Uterus (tissue), 4 donors: ENCODE measurements around the gene ASB6. TPM values are rescaled to one million over a fixed set of nuclear protein-coding genes. Genes with fewer than 3 reads are reported as not detected.

Experiments
- DNase-seq, 2 donors: peaks; one replicate each; pipeline ENCODE4 v3.0.0-alpha.2; 2019 to 2020
- H3K27ac ChIP-seq, 2 donors: fragments of 200-600 bp; sonication (generic); 1 replicate in 1 of 2; 2 replicates in 1 of 2; pipeline ENCODE4 v1.5.1; 2016 to 2018
- H3K27me3 ChIP-seq, 2 donors: fragments of 200-600 bp; sonication (generic); one replicate each; pipeline ENCODE4 v1.5.1; 2018 to 2019; ENCODE audit warnings: control low read depth in 1 of 2
- H3K36me3 ChIP-seq, 2 donors: fragments of 200-600 bp; sonication (generic); one replicate each; pipeline ENCODE4 v1.5.1; 2019; ENCODE audit warnings: control low read depth in 1 of 2
- H3K4me1 ChIP-seq, 2 donors: fragments of 200-600 bp; sonication (generic); one replicate each; pipeline ENCODE4 v1.5.1; 2018 to 2019; ENCODE audit warnings: control low read depth in 1 of 2
- H3K4me3 ChIP-seq, 2 donors: fragments of 200-600 bp; sonication (generic); 1 replicate in 1 of 2; 2 replicates in 1 of 2; pipeline ENCODE4 v1.5.1; 2018 to 2019; ENCODE audit warnings: mild to moderate bottlenecking in 1 of 2
- H3K9me3 ChIP-seq, 2 donors: fragments of 200-600 bp; sonication (generic); one replicate each; pipeline ENCODE4 v1.5.1; 2019; ENCODE audit warnings: control low read depth in 1 of 2
- CTCF ChIP-seq, 4 experiments: fragments of 200-600 bp in 2 of 4; fragments of 450-650 bp in 2 of 4; sonication (generic) in 2 of 4; IDR thresholded peaks; one replicate each; pipeline ENCODE4 v1.5.1; 2016 to 2019; ENCODE audit warnings: antibody characterized with exemption in 4 of 4, mild to moderate bottlenecking in 2 of 4, moderate library complexity in 1 of 4
- POLR2A ChIP-seq, 2 donors: fragments of 450-650 bp; IDR thresholded peaks; one replicate each; pipeline ENCODE4 v1.6.1; 2016; ENCODE audit warnings: antibody characterized with exemption in 2 of 2, mild to moderate bottlenecking in 1 of 2, moderate library complexity in 1 of 2
- intact Hi-C: fragments of 100-400 bp; cut with DNase I; formaldehyde crosslinking; loops from one replicate; pipeline ENCODE4 v1.15.1; 2023; ENCODE audit warnings: low total_unique reads
- total RNA-seq, 4 donors: library from RNA; depleted of rRNA in 3 of 4; stranded (reverse); fragments of >200 nt in 3 of 4; gene quantifications; one replicate each; pipeline versions ENCODE4 v1.1.0 to v1.2.4, GENCODE V29; 2014 to 2023
- donor health status: DM: yes; HTN: yes; CAD: no.

ASB6 gene
- total RNA-seq, 4 donors from 2014 or later, result 1.3 to 20.3 (median 8.5) TPM

- Histone ChIP-seq H3K9me3 (no peaks in the 10 kb centered on the region), H3K27me3 (no peaks in the 10 kb centered on the region), H3K36me3 (no peaks in the 10 kb centered on the region), H3K27ac (peak overlapping the region in 1 of 2 donors; percentile 89), H3K4me1 (peaks cover 4 to 25% of the 10 kb centered on the region in 2 donors), H3K4me3 (no peak overlapping the region)
- DNase-seq, result no peak
- intact Hi-C loops, result no loop called here
- TF ChIP-seq POLR2A (IDR thresholded peaks at IDR 0.05) (no peak), CTCF (IDR thresholded peaks at IDR 0.05) (no peak)
These were observed 14.2 kb downstream of the ASB6 start for GRCh38 chr9:129627556-129628440.

GRCh38 chr9:129626625-129627284 is 15.2 kb downstream of the ASB6 start:
- H3K9me3 ChIP-seq, result no peaks in the 10 kb centered on the region
- peaks cover 4 to 25% of the 10 kb centered on the region in 2 donors for H3K4me1 ChIP-seq
- DNase-seq, result no peak
- peak overlapping the region; percentile 89 to 96 for H3K27ac ChIP-seq
- H3K27me3 ChIP-seq, result no peaks in the 10 kb centered on the region
- peak overlapping the region; percentile 93 to 95 for H3K4me3 ChIP-seq
- intact Hi-C loops, result no loop called here
- TF ChIP-seq POLR2A (IDR thresholded peaks at IDR 0.05), result no peak
- TF ChIP-seq CTCF (IDR thresholded peaks at IDR 0.05), result no peak
- H3K36me3 ChIP-seq, result no peaks in the 10 kb centered on the region

GRCh38 chr9:129626079-129626624 is 15.8 kb downstream of the ASB6 start, which contains the start of gene NTMT1:
Gene NTMT1, plus strand, starts transcription at chr9:129626163. Its CDS starts 6,541 bp downstream, at chr9:129632704.
- Histone ChIP-seq H3K36me3 (no peaks in the 10 kb centered on the region), H3K9me3 (no peaks in the 10 kb centered on the region), H3K27me3 (no peaks in the 10 kb centered on the region), H3K4me1 (peaks cover 4 to 20% of the 10 kb centered on the region in 2 donors), H3K27ac (peak within 1 kb of the TSS; percentile 89 to 96), H3K4me3 (peak within 1 kb of the TSS; percentile 93 to 95)
- peak in 2 of 4 experiments; percentile 20 to 35 for TF ChIP-seq CTCF (IDR thresholded peaks at IDR 0.05)
- TF ChIP-seq POLR2A (IDR thresholded peaks at IDR 0.05), result peak; percentile 97 to 99
- intact Hi-C loops, result no loop called here
- DNase-seq, result peak; percentile 83 to 91

- no peak for DNase-seq
- intact Hi-C loops, result no loop called here
- Histone ChIP-seq H3K36me3 (no peaks in the 10 kb centered on the region), H3K9me3 (no peaks in the 10 kb centered on the region), H3K4me3 (no peak overlapping the region), H3K27ac (peak overlapping the region in 1 of 2 donors; percentile 12), H3K4me1 (peaks cover 4 to 14% of the 10 kb centered on the region in 2 donors), H3K27me3 (no peaks in the 10 kb centered on the region)
- no peak for TF ChIP-seq CTCF (IDR thresholded peaks at IDR 0.05)
- no peak for TF ChIP-seq POLR2A (IDR thresholded peaks at IDR 0.05)
These were observed 17.0 kb downstream of the ASB6 start for GRCh38 chr9:129624947-129625346.
